ENCODE results near the gene AQP4.

DNA sequence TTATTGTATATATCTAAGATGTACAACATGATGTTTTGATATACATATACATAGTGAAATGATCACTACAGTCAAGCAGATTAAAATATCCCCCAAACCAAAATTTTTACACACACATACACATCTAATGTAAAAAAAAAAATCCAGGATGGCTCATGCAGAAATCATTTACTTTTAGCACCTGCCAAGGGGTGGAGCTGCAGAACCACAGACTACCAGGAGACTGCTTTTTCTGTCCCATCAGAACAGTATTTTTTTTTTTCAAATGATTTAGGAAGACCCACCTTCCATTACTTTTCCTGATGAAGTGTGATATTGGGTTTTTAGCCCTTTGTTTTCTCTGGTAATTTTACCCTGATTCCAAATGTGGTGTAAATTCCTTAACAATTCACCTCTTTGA, 61.9 kb downstream of the AQP4 start:
- TF ChIP-seq HNRNPLL (IDR thresholded peaks at IDR 0.05; ENCODE audit: low read depth, low read length, poor library complexity, severe bottlenecking) (no peak), ELF4 (CRISPR knock-in tag; IDR thresholded peaks at IDR 0.05; ENCODE audit: borderline replicate concordance) (no peak), SP4 (CRISPR knock-in tag; IDR thresholded peaks at IDR 0.05) (no peak), POLR2G (IDR thresholded peaks at IDR 0.05; ENCODE audit: low read depth, low read length) (no peak), PLRG1 (conservative IDR thresholded peaks at IDR 0.05) (no peak)
- TF ChIP-seq, protein P1, sequence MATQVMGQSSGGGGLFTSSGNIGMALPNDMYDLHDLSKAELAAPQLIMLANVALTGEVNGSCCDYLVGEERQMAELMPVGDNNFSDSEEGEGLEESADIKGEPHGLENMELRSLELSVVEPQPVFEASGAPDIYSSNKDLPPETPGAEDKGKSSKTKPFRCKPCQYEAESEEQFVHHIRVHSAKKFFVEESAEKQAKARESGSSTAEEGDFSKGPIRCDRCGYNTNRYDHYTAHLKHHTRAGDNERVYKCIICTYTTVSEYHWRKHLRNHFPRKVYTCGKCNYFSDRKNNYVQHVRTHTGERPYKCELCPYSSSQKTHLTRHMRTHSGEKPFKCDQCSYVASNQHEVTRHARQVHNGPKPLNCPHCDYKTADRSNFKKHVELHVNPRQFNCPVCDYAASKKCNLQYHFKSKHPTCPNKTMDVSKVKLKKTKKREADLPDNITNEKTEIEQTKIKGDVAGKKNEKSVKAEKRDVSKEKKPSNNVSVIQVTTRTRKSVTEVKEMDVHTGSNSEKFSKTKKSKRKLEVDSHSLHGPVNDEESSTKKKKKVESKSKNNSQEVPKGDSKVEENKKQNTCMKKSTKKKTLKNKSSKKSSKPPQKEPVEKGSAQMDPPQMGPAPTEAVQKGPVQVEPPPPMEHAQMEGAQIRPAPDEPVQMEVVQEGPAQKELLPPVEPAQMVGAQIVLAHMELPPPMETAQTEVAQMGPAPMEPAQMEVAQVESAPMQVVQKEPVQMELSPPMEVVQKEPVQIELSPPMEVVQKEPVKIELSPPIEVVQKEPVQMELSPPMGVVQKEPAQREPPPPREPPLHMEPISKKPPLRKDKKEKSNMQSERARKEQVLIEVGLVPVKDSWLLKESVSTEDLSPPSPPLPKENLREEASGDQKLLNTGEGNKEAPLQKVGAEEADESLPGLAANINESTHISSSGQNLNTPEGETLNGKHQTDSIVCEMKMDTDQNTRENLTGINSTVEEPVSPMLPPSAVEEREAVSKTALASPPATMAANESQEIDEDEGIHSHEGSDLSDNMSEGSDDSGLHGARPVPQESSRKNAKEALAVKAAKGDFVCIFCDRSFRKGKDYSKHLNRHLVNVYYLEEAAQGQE (IDR thresholded peaks at IDR 0.05; ENCODE audit: borderline replicate concordance in 1 of 2, low read depth in 1 of 2, low read length in 2 of 2): no peak

All from HepG2 (cell line).